Sigmoid colon (tissue), 4 donors: Measurements from ENCODE around the gene DNAJB14.

Source experiments
- CTCF ChIP-seq, 4 experiments: fragments of 450-650 bp in 3 of 4; fragments of 200-600 bp in 1 of 4; IDR thresholded peaks; one replicate each; pipeline ENCODE4 v1.5.1; 2016 to 2019; ENCODE audit warnings: antibody characterized with exemption in 4 of 4, mild to moderate bottlenecking in 3 of 4, moderate library complexity in 2 of 4
- EP300 ChIP-seq, 4 donors: sonication (generic); formaldehyde crosslinking; IDR thresholded peaks; one replicate each; pipeline ENCODE4 v1.6.1; 2017; ENCODE audit warnings: antibody characterized with exemption in 4 of 4

GRCh38 chr4:99876946-99877345, 69.5 kb downstream of the DNAJB14 start:
- TF ChIP-seq CTCF (IDR thresholded peaks at IDR 0.05) (no peak), EP300 (IDR thresholded peaks at IDR 0.05) (no peak)
